GM18858 (cell line): ENCODE results near the gene GEMIN8.
A peak's percentile ranks its signal among the peaks of the same experiment; 100 is the strongest.

Experiments used
- ATAC-seq: cut with Tn5 transposase; IDR thresholded peaks from one replicate; pipeline ENCODE4 v1.9.1; 2021; ENCODE audit not compliant: unreplicated experiment

The GEMIN8 gene, protein sequence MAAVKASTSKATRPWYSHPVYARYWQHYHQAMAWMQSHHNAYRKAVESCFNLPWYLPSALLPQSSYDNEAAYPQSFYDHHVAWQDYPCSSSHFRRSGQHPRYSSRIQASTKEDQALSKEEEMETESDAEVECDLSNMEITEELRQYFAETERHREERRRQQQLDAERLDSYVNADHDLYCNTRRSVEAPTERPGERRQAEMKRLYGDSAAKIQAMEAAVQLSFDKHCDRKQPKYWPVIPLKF

DNA sequence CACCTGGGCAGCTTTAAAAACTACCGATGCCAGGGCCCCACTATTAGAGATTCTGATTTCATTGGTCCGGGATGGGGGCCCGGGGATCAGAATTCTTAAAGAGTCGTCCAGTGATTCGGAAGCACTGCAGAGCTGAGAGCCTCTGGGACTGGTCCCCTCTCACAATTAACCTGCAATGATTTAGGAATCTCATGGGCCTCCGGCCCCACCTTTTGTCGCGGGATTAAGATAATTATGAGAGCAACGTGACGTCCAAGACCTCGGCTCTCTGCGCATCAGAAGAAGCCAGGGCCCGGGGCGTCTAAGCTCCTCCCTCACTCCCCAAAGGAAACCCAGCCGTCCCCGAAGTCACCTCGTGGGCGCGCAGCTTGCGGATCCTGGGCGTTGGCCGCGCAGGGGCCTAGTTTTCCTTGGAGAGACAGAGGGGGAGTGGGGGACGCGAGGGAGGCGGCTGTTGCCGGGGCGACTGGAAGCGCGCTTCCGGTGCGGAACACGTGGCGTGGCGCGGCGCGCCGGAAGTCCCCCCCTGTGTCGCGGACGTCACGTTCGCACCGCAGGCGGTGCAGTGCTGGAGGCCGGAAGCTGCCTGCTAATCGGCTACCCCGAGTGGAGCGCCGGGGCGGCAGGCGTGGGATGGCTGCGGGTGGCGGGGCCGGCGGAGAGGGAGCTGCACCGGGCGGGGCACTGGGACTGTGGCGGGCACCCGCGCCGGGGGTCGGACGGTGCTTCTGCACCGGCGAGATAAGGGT, at the start of gene GEMIN8:
GEMIN8 (minus strand) TSS at position 468 of the 749 bp plus-strand sequence. CDS start 8,414 bp downstream, outside the sequence.
- ATAC-seq: peak; percentile 70

DNA sequence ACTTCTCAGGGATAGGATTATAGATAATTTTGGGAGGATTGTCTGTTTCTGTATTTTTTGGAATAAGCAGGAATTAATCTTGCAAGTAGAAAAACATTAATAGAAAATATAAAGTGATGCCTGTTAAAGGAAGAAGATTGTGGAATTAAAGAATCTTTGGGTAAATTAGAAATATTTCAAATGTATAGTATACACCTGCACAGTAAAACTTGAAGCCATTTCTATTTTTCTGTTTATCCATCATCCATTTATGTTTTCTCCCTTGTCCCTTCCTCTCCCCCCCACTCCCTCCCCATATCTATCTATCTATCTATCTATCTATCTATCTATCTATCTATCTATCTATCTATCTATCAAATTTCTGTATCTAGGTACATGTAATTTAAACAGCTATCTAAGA, 46.9 kb upstream of the GEMIN8 start:
- no peak for ATAC-seq

DNA sequence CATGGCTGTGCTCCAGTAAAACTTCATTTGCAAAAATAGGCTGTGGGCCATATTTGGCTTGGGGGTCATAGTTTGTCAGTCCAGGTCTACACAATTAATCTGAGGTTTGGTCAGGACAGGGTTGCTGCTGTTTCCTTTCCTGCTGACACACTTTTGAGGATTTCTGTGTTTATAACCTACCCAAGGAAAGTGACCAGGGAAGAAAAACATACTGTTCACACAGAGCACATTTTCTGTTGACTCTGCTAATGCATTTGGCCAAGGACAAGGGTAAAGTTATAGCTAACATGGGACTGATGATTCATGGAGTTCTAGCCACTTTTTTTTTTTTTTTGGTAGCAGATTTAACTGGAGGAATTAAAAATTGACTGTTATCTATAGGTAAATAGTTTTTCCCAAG, 43.9 kb upstream of the GEMIN8 start:
- ATAC-seq: no peak

DNA sequence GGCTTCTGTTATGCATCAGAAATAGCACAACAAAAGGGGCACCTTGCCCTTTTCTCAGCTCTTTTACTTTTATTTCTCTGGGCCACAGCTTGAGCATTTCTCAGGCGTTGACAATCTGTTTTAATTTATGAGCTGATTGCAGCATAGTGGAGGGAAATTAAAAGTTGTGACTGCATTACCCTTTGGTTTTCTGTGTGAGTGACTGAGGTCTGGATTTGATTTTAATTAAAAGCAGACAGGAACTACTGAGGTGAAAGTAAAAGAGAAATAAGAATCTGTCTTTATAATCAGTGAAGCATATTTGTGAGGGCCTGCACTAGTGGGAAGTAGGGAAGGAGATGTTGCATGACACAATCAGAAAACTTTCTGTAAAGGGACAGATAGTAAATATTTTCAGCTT, 43.4 kb upstream of the GEMIN8 start:
- no peak for ATAC-seq

DNA sequence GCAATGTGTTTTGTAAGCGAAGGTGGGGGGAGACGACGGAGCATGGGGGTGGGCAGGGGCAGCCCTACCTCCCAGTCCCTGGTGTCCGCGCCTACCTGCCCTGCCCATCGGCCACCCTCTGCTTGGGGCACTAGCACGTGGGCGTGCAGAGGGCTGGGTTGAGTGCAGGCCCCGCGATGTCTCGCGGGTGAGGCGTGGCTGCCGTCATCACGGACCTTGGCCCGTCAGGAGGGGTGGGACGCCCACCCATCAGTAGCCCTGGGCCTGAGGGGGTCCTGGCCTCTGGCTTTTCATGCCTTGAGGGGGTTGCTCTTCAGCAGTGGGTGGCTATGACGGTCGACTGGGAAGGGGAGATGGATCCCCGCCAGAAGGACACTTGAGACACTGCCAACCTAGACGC, 36.1 kb upstream of the GEMIN8 start:
- ATAC-seq: no peak

DNA sequence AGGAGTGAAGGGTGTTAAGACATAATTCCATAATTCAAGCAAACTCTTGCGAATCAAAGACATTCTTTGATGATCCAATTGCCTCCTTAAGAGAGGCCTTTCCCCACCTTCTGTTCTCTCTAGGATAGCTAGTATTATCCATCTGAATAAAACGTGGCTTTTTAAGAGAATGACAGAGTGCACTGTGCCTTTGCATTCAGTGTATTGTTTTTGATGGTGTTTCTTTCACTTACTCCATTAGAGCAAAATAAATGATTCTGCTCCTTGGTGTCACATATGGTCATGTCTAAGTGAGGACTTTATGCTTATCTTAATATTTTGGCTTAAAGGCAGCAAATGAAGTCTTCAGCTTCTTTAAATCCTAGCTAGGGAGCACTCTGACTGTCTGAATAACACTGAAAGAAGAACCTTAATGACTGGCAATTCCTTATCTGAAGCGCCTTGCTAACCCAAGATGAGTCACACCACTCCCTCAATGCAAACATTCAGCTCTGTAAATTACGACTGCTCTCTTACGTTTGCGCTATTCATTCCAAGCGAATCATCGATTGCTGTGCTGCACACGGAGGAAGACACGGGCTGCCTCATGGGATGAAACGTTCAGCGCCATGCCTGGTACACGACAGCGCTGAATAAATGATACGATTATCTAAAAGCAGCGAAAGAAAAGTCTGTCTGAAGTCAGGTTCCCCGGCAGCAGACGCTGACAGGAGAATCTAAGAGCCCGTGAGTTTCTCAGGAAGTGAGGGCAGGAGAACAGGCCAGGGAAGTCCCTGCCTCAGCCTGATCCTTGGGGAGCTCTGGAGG, 35.1 kb upstream of the GEMIN8 start:
- ATAC-seq: no peak

DNA sequence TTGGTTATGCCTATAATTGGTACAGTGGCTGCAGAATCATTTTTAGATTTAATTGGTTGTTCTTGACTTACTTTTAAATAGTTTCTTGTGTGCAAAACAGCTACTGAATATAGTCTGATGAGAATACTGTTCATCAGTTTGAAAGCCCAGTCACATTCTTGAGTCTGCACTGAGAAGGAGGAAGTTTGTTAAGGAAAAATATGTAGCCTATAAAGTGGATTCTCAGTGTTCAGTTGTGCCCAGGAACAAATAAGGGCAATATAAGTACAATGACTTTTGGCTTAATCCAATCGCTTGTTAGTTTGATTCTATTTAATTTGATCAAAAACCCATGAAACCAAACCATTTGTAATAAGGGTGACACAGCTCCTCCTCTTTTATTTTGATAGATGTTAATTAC, 32.8 kb upstream of the GEMIN8 start:
- ATAC-seq: no peak

DNA sequence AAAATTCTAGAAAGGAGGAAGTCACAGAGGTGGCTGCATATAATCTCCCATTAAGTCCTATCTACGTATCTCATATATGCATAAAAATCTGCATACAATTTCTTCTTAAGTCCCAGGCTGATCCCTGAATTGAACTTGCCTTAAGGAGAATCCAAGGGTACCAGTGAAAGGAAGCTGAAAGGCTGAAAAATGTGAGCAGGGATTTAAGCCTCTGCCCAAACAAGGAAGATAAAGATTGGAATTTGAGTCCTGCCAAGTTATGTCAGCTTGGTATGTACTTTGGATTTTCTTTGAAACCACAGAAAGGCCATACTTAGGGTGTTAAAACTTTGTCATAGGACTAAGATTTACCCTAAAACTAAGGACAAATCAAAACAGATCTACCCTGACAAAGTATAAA, 26.5 kb upstream of the GEMIN8 start:
- ATAC-seq: no peak

DNA sequence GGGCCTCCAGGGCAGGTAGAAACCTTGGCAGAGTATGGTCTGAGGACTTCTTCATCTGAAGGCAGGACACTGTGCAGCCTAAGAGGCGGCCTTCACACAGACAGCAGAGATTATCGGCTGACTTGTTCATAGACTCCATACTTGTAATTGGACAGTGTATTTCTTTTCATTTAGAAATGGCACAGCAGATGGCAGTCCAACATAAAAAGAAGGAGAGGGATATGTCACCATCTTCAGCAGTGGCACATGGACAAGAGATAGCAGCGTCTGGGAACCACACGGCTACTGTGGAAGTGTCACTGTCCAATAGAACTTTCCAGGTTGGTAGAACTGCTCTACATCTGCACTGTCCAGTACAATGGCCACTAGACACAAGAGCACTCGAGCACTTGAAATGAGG, 21.7 kb upstream of the GEMIN8 start:
- no peak for ATAC-seq

DNA sequence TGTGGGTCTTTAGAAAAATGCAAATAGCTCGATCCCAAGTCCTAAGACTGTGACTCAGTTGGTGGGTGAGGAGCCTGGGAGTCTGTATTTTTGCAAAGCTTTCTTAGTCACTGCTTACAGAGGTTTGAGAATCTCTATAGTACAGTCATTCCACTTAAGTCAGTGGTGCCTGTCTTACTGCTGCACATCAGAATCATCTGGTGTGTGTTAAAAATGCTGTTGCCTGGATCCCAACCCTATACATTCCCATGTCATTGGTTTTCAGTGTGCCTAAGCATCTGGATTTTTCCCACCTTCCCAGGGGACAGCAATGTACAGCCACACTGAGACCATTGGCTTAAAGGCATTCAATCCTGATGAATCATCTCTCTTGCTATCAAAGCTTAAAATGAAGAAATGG, 21.0 kb upstream of the GEMIN8 start:
- no peak for ATAC-seq

DNA sequence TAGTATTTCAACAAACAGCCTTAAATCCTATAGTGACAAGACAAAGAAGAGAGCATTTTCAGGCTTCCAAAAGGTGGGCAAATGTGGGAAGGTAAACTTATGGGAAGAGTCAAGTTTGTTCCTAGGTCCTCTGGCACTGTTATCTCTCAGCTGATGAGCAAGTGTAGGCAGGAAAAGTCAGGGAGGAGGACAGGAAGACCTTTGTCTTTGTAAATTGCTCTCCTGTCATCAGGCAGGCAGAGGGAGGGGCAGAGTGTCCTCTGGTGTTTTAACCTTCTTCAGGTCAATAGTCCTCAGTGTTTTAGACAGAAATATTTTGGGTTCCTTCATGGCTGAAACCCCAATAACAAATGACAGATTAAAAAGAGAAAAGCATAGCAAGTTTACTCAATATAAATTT, 13.5 kb upstream of the GEMIN8 start:
- no peak for ATAC-seq

DNA sequence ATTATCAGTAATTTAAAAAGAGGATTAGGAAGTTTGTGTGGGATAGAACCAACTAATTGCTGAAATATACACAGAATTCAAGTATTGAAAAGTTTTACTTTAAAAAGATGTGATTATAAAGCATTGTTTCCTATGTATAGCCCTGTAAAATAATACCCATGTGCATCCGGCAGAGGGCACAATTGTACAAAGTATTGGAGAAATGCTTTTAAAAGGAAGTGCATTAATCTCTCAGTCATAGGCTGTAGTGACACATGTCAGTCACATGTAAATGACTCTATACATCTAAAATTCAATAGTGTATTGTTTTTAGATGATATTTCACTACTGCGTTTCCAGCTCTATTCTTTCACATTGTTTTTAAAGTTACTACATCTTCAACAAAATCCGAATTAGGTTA, 9.7 kb upstream of the GEMIN8 start:
- peak; percentile 82 for ATAC-seq

DNA sequence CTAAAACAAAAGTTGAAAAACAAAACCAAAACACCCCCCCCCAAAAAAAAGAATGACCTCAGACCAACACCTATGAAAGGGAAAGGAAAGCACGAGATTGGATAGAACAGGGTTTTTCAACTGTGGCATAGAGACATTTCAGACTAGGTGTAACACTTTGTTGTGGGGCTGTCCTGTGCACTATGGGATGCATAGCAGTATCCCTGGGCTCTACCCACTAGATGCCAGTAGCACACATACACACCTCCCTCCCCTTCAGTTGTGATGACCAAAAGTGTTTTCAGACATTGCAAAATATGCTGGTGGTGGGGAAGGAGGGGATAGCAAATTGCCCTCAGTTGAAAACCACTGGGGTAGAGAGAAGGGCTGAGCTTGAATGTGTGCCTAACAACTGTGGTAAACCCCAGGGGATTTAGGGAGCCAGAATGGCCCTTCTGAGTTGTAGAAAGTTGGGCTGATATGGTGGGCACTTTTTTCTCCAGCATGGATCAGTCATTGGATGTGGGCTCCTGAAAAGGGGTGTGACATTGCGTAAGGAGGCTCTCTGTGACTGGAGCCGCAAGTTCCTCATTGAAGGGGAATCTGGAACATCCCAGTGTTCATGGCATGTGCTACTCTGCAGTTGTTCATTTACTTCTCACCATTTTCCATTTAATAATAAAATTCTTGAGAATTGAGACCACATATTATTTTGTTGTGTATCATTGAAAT, 8.8 kb upstream of the GEMIN8 start:
- no peak for ATAC-seq

DNA sequence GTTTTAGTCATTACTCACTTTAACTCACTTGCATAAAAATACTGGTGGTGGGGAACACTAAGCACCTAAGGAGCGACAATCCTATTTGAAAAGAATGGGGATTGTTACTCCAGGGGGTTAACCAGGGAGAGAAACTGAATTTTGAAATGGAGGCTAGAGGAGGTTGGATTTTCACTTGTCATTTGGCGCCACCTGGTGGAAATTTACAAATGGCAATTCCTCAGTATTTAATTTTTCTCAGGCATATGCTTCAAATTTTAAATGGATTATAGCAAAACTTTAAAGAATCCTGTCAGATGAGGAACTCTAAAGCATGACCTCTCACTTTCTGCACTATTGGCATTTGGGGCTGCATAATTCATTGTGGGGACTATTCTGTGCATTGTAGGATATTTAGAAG, 2.7 kb upstream of the GEMIN8 start:
- no peak for ATAC-seq

DNA sequence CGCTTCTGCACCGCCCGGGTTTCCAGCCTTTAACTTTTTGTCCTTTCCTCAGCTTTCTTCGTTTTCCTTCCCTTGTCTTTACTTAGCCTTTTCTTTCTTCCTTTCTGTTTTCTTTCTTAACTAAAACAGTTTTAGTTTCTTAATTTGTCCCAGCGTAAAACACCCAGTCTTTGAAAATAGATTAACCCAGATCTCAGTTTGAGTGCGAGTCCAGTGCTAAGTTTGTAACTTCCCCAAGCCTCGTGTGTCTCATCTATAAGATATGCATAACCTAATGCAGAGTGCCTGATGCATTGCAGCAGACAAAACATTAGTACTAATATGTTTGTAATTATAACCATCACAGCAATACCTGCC, 460 bp upstream of the GEMIN8 start:
- ATAC-seq: no peak

DNA sequence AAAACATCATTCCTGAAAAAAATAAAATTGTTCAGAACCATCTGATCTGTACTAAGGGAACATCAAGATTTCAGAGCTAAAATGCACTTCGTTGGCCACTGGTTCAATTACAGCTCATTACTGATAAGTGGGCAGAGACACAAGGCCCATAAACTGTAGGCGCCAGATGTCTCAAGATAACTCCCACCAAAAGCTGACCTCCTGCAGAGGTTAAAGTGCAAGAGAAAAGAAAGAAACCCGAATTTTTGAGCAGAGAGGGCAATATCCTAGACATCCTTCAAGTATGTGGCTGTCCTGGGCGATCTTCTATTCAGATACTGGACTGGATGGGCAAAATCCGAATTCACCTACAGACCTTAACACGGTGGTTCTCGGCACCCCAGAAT, 660 bp downstream of the GEMIN8 start:
- no peak for ATAC-seq

DNA sequence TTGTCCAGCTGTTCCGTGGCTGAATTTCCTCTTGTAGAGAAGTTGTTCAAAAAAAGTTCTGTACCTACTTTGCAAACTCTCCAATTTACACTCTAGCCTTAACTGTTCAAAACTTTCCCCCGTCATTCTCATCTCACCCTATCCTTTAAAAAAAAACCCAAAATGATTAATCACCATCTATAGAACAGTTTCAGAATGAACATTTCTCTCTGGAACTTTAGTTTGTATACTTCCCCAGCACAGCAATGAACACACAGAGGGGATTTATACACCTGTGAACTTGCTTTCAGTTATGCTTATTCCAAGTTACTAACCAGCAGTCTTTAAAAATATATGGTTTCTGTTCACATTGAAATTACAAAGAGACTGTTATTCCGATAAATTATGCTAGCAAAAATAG, 1.2 kb downstream of the GEMIN8 start:
- no peak for ATAC-seq

DNA sequence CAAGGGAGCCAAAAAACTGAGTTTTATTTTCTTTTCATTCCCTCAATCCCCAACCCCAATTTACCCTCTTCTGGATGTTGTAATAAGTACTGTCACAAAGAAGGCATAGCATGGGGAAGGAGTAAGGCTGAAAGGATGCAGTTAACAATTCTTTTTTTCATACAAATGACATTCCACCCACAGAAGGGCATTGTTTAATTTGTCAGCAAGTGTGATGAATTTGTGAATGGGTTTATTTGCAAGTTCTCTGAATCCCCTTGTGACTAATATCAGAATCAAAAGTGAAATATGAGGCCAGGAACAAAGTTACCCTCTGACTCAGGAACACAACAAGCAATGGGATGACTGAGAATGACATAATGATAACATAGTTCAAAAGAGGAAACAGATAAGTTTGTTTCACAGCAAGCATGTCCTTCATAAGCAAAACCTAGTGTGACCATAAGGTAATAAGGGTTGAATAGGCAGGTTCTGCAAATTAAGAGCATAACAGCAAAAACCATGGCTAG, 2.1 kb downstream of the GEMIN8 start:
- peak; percentile 46 for ATAC-seq

DNA sequence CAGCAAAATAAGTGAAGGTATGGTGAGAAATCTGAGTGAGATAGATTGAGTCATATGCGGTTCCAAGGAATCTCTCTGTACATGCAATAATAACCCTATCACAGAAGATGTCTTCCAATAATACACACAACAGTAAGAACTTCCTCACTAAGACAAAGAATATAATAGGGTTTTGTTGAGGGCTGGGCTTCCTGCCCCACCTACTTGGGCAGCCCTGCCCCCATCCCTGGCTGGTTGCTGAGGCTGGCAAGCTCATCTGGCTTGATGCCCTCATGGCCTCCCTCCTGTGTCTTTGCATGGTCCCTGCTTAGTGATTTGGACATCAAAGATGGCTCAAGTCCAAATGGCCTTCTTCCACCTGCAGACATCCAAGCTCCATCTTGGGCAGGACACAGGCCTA, 2.7 kb downstream of the GEMIN8 start:
- no peak for ATAC-seq

DNA sequence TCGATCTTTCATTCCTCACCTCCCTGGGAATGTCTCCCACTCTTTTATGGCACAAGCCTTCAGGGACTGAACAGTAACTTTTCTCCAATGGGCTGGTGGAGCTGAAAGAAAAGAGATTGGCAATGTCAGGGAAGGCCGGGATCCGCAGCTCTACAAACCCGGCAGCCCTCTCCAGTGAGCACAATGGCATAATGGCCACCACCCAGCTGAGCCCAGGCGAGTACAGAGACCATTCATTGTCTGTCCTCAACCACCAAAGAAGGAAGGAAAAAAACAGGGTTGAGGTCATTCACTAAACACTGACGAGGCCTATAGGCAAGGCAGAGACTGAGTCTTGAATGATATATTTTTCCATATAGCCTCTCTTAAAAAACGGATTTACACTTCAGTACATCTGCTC, 3.6 kb downstream of the GEMIN8 start:
- ATAC-seq: no peak

DNA sequence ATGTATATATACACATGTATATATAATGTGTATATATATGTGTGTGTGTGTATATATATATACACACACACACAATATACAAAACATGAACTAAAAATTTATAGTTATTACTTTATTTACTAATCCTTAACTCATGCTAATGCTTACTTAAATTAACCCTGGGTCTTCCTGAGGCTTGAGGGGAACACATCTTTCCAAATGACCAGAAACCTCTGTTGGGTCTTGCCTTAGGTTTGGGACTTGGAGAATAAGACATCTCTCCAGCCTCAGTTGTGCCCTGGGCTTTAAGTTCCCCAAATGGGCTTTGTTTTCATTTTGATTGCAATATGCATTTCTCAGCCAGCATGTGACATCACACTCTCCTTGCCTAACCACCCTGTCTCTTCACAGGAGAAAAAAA, 7.7 kb downstream of the GEMIN8 start:
- ATAC-seq: no peak
